Measurements from ENCODE around the gene EXD3.
"Not testable (repeated sequence)": the region's sequence is repeated elsewhere in the genome, so short reads cannot be mapped to it uniquely, and the experiment has no call there.

Gene EXD3

GRCh38 chr9:137383081-137383783 lies 39.7 kb downstream of the EXD3 start:
- no peak for DNase-seq

- DNase-seq, result no peak
Observed at GRCh38 chr9:137382444-137383080, 40.4 kb downstream of the EXD3 start.

GRCh38 chr9:137381501-137382443 lies 41.2 kb downstream of the EXD3 start:
- no peak for DNase-seq

- no peak for DNase-seq
Observed at GRCh38 chr9:137380606-137381005, 42.4 kb downstream of the EXD3 start.

GRCh38 chr9:137380171-137380570 lies 42.8 kb downstream of the EXD3 start:
- no peak for DNase-seq

GRCh38 chr9:137379761-137380161 lies 43.2 kb downstream of the EXD3 start:
- no peak for DNase-seq

- not testable (repeated sequence) for DNase-seq
Observed at GRCh38 chr9:137378688-137379410, 44.1 kb downstream of the EXD3 start.

GRCh38 chr9:137376386-137376785 lies 46.6 kb downstream of the EXD3 start:
- DNase-seq, result no peak

GRCh38 chr9:137375321-137376058 lies 47.5 kb downstream of the EXD3 start:
- DNase-seq, result no peak

GRCh38 chr9:137374131-137374845 lies 48.7 kb downstream of the EXD3 start:
- DNase-seq, result no peak

- no peak for DNase-seq
Observed at GRCh38 chr9:137373611-137373980, 49.4 kb downstream of the EXD3 start.

GRCh38 chr9:137372693-137373610 lies 50.0 kb downstream of the EXD3 start:
- DNase-seq, result no peak

GRCh38 chr9:137371946-137372651 lies 50.9 kb downstream of the EXD3 start:
- DNase-seq, result no peak

GRCh38 chr9:137371521-137371941 lies 51.4 kb downstream of the EXD3 start:
- no peak for DNase-seq

- DNase-seq, result peak in 39 of 56 donors; percentile 11 to 66 (median 27)
Observed at GRCh38 chr9:137370865-137371520, 52.0 kb downstream of the EXD3 start.

GRCh38 chr9:137369911-137370764 lies 52.8 kb downstream of the EXD3 start:
- no peak for DNase-seq

Data from nucleus accumbens (tissue), 56 donors.